HG02588 (cell line): ENCODE measurements around the gene MSX2.
"Not testable (repeated sequence)": the region's sequence is repeated elsewhere in the genome, so short reads cannot be mapped to it uniquely, and the experiment has no call there.

Experiments used
- ATAC-seq: cut with Tn5 transposase; IDR thresholded peaks from one replicate; pipeline ENCODE4 v1.9.1; 2021; ENCODE audit warnings: mild to moderate bottlenecking, moderate library complexity; ENCODE audit not compliant: unreplicated experiment

MSX2 gene

DNA sequence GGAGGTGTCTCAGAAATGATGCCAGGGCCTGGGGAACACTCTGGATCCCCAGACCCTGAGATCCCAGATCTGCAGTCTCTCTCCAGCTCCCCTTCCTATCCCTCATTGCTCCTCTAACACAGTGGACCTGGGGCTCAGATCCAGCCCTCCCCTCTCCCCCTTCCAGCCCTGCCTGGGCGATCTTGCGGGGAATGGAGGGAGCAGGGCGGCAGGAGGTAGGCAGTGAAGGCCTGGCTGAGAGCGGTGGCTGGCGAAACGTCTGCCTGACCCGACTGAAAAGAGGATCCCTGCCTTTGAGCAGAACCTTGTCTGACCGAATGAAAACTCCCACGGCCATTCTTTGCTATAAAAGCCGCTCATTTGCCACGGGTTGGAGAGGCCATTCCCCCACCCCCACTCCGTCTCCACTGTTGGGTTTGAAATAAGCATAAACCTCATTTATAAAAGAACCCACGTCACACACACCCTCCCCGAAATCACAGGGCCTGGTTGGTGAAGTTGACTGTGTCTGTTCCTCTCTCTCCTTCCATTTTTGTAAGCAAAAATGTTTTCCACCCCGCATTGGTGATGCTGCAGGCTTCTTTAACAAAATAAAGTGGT lies 8.8 kb downstream of the MSX2 start:
- ATAC-seq, result no peak

DNA sequence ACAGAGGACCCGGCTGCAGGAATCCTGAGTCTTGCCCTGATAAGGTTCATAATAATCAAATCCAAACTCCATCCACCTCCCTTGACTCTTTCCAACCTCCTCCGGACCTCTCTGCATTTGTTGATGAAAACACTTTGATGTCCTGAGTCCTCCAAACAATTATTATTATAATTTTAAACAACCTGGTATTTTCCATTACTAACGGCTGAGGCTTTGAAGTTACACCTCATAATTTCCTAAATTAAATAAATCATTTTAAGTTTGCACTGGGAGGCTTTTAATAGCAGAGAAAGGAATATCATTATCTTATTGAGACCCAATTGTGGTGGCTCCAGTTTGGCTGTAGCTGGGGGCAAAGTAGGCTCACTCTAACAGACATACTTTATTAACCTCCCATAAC lies 9.5 kb downstream of the MSX2 start:
- ATAC-seq, result no peak

DNA sequence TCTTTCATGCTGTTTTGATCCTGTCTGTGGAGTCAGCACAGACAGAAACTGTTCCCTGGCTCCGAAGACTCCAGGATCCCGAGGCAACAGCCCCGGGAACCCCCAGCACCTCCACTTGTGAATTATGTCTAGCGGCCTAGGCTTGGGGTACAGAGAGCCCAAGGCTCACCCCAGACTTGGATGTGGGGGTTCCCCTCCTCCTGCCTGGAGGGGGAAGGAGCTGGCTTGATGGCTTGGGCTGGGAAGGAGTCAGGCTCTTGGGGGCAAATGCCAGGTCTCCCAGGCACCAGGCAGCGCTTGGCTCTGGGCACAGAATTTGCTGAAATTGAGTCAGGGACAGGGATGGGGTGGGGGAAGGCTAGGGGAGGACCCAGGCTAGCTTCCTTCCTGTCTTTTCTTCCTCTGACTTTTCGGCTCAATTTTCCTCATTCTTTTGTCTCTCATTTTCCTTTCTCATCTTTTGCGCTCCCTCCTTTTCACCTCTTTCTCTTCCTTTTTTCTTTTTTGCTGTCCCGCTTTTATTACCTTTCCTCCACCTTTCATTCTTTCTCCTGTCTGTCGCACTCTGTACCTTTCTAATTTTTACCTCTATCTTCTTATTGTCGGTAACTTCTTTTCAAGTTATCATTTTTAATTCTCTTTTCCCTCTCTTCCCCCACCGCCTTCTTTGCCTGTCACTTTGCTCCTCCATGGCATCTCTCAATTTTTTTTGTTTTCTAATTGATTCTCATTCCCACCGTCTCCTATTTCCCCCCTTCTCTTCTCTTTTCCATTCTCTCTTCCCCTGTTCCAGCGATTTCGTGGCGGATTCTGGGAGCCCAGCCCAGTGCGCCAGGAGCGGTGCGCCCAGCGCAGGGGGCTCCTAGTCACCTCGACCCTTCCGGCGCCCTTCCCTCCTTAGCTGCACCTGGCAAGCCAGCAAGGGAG lies 10.5 kb downstream of the MSX2 start:
- no peak for ATAC-seq

DNA sequence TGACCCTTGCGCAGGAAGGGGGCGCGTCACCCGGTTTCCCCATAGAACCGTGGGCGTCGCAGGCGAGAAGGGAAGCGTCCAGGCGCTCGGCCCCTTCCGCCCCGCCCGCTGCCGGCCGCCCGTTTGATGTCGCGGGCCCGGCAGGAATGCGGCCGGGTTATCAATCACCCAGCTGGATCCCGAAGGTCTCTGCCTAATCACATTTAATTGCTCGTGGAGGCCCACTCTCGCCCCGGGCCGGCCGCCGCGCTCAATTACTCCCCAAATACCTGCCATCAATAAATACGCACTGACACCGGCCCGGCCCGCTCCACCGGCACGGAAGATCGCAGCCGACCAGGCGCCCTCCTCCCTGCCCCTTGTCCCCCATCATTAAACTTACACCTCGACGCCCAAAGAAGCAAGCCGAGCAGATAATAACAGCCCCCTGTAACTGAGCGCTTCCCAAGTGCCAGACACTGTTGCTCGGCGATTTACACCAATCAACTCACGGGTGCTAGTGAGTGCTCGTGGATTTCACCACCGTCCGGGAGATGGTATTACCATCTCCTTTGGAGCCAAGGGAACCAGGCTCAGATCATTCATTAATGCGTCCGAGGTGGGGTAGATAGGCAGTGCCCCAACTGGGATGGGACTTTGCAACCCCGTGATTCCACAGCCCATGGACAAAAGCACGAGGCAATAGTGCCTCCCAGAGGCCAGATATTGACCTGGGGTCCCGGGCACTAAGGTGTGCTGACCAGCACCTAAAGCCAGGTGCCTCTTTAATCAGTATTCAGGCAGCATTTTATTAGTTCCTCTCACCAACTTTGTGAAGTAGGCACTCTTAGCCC lies 11.3 kb downstream of the MSX2 start:
- ATAC-seq, result no peak

DNA sequence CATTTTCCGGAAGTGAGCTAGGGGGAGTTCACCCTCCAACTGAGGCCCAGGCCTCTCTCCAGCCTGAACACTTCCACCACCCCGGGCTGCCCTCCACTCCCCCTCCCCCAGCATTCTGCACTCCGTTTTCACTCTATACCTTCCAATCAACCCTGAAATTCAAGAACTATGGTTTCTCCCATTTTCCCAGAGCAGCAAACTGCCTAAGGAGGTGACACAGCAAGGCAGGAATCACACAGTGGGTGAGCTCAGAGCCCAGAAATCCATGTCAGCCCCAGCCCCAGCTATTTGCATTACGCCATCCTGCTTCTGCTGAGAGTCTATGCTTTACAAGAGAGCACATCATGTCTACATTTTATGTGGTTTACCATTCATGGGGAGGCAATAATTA lies 11.9 kb downstream of the MSX2 start:
- no peak for ATAC-seq

DNA sequence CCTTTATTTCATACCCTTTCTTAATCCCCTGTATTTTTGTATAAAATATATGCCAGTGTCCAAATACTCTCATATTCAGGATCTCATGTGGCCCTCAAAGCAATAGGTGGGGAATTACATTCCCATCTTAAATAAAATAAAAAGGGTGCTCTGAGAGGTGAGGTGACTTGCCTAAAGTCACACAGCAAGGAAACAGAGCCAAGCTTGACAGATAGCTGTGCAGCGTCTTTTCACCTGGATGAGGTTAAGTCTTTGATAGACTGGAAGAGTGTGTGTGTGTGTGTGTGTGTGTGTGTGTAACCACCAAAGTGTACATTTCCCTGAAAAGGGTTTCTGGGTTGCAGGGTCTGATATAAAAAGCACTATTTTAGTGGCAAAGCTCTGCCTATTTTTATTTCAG lies 12.4 kb downstream of the MSX2 start:
- no peak for ATAC-seq

DNA sequence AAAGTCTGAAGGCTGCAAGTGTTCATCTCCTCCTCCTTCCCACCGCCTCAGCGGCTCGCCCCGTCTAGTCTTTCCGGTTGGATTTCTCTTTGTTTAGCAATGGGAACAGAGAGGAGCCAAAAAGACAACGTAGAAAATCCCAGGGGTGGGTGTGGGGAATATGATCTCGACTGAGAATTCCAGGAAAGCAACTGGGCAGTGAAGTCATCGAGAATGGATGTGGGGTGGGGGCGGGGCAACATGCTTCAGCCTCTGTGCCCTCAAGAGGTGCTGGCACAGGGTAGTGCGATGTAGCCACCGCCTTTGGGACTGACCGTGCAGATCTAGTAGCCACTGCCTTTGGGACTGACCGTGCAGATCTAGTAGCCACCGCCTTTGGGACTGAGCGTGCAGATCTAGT lies 12.9 kb downstream of the MSX2 start:
- no peak for ATAC-seq

DNA sequence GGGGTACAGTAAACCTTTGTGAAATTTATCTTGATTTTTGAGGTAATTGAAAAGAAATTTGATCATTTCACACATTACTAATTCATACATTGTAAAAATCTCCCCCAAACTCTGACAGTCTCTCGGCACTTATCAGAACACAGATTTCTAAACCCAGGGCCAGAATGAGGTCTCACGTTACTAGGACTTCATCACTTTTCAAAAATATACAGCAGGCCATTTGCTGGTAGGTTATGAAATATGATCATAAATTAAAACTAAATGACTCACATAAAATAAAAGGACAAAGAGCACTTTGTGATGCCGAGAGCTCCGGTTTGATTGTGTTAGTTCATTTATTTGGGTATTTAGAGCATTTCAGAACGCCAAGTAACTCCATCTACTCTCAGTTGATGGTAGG lies 17.0 kb downstream of the MSX2 start:
- ATAC-seq, result no peak

DNA sequence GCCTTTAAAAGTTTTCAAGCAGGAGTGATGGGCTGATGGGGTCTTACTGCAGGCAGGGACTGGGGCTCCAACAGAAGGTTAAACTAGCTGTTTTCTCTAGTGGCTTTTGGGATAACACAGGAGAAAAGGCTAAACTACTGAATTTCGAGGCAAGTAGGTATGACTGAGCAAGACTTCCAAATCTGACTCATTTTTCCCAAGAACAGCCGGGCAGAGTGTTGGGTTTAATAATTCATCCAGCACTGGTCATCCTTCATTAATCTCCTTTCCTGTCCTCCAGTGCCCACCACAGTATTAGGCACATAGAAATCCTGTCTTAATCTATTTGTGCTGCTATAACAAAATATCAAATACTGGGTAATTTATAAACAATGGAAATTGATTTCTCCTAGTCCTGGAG lies 20.5 kb downstream of the MSX2 start:
- no peak for ATAC-seq

DNA sequence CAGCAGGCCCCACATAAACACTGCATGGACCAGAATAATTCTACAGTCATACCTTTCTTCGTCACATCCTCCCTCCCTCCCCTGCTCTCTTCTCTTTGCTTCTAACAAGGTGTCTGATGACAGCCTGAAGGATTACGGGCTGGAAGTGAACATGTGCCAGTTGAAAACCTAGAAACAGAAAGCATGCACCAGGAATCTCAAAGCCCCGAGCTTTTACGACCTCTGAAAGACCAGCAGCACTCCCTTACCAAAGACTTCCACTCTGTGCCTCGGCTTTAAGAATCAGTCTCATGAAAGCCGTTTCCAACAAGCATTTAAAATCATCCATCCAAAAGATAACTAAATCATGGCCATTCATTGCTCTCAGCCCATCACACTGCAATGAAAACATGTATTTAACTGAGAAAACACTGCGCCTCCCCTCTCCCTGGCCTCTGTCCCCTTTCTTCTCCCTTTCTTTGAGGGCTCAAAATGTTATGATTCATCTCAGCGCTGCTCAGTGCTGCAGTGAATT lies 21.3 kb downstream of the MSX2 start:
- ATAC-seq, result no peak

DNA sequence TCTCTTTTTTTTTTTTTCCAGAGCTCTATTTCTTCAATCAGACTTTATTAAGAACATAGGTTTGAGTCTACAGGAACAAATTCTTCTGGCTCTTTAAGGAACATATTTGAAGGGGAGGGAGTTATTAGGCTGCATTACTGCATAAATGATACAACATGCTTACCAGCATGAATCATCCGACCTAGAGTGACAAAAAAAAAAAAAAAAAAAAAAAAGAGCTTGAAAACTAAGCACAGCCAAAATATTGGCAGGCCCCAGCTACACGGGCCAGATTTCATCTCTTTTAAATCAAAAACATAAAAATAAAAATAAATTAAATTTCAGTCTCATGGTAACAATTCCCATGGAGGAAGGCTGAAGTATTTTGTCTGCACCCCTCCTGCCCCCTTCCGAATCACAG lies 26.3 kb downstream of the MSX2 start:
- no peak for ATAC-seq

DNA sequence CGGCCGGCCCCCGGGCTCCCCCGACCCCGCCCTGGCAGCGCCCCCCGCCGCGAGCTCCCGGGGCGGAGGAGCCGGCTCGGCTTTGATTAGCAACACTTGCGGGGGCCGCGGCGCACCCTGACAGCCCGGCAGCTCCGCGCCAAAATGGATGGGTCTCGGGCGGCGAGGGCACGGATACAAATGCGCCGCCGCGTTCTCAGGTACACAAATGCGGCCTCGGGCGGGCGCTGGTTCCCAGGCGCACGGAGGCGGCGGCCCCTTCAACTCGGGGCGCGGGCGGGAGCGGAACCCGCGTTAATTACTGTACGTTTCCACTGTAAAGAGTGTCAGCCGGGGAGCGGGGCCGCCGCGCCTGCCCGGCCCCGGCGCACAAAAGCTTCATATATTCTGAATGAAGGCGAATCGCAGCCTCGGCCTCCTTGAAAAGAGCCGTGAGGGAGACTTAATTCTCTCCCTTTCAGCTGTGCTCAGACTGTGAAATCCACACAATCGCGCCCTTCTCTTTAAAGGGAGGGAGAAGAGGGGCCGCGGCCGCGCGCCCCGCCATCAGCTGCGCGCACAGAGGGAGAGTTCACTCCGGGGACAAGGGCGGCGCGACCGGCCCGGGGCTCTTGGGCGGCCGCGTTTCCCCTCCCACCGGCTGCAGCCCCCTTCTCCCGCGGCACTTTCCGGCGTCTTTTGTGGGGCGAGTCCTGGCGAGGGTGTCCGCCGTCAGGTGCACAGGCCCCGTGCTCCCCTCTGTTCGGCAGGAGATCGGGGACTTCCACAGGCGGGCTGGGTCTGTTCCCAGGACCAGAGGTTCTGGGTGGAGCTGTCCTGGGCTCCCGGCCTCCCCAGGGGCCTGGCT lies 27.0 kb downstream of the MSX2 start:
- no peak for ATAC-seq

DNA sequence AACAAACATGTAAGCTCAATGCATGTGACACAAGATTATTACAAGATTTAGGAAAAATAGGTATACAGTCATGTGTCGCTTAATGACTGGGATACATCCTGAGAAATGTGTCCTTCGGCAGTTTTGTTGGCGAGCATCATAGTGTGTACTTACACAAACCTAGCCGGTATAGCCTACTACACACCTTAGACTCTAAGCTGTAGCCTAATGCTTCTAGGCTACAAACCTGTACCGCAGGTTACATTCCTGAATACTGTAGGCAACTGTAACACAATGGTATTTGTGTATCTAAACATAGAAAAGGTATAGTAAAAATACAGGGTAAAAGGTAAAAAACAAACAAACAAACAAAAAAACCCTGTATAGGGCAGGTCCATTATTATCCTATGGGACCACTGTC lies 27.7 kb downstream of the MSX2 start:
- no peak for ATAC-seq

DNA sequence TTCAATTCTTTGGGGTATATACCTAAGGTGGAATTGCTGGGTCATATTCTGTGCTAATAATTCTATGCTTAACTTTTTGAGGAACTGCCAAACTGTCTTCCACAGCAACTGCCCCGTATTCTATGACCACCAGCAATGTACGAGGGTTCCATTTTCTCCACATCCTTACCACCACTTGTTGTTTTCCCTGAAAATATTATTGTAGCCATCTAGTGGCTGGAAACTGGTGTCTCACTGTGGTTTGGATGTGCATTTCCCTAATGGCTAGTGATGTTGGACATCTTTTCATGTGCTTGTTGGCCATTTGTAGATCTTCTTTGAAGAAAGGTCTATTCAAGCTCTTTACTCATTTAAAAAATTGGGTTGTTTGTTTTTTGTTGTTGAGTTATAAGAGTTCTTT lies 30.7 kb downstream of the MSX2 start:
- ATAC-seq, result no peak

DNA sequence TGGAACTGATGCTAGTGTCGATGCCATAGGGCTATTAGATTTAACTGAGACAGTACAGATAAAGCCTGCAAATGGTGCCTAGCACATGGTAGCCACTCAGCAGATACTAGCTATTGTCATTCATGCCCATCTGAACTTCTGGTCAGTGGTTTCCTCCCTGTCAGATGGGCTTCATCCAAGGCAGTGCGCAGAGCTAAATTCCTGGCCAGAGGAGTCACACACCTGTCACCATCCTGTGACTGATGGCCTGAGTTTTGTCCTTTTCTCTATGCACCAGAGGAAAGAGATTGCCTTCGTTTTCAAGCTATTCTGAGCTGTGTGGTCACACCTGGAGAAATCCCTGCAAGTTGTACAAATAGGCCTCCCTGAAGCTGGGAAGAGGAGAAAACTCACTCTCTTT lies 34.7 kb downstream of the MSX2 start:
- ATAC-seq, result no peak

DNA sequence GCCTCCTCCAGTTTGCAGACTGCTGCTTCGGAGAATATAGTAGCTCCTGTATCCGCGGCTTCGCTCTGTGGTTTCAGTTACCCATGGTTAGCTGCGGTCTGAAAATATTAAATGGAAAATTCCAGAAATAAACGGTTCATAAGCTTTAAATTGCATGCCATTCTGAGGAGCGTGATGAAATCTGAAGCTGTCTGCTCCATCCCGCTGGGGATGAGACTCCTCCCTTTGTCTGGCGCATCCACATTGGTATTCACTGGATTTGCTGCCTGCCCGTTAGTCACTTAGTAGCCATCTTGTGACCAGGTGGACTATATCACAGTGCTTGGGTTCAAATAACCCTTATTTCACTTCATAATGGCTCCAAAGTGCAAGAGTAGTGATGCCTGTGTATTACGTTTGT lies 36.3 kb downstream of the MSX2 start:
- no peak for ATAC-seq

DNA sequence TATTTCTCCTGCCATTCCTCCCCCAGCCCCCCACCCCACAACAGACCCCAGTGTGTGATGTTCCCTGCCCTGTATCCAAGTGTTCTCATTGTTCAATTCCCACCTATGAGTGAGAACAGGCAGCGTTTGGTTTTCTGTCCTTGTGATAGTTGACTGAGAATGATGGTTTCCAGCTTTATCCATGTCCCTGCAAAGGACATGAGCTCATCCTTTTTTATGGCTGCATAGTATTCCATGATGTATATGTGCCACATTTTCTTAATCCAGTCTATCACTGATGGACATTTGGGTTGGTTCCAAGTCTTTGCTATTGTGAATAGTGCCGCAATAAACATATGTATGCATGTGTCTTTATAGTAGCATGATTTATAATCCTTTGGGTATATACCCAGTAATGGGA lies 37.0 kb downstream of the MSX2 start:
- not testable (repeated sequence) for ATAC-seq

DNA sequence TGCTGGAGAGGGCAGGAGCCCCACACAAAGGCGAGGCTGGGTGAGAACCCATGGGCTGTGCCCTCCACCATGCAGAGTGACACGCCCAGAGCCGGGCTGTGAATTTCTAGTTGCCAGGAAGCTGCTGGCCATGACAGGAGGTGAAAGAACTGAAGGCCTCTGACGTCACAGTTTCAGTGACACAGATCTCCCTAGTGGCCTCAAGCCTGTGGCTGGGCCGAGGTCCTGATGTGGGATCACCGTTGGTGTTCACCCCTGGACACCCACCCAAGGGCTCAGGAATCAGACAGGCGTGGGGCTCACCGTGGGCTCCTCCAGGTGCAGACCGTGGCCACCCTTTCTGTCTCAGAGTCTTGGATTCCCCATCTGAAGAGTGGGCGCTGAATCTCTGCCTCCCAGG lies 39.9 kb downstream of the MSX2 start:
- ATAC-seq, result no peak

DNA sequence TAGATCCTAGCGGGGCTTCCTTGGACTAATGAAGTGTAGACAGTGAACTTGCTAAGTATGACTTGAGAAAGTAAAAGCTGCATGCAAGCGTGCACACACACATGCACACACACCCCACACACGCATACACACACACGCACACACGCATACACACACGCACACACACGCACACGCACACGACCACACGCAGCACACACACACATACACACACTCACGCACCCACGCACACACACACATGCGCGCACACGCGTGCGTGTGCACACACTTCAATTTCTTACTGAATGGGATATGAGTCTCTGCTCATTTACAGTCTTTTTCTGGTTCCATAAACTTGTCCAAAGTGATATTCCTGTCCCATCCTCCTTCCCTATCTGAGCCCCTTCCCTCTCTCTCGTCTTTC lies 41.2 kb downstream of the MSX2 start:
- ATAC-seq, result no peak

DNA sequence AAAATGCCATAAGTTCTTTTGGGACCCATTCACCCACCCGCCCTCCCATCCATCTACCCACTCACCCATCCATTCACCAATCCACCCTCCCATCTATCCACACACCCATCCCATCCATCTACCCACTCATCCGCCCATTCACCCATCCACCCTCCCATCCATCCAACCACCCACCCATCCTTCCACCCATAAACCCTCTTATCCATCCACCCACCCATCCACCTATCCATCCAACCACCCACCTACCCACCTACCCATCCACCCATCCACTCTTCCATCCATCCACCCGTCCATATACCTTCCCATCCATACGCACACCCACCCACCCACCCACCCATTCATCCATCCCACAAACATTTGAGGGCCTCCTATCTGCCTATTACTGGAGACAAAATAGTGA lies 43.3 kb downstream of the MSX2 start:
- ATAC-seq, result no peak

DNA sequence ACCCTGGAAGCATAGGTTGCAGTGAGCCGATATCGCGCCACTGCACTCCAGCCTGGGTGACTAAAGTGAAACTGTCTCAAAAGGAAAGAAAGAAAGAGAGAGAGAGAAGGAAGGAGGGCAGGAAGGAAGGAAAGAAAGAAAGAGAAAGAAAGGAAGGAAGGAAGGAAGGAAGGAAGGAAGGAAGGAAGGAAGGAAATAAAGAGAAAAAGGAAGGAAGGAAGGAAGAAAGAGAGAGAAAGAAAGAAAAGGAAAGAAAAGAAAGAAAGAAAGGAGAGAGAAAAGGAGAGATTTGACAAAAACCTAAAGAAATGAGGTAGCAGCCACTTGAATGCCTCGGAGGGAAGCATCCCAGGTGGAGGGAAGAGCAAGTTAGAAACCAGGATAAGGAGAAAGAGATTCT lies 44.6 kb downstream of the MSX2 start:
- no peak for ATAC-seq
